ENCODE results near the gene TPRG1. TPM values are rescaled to one million over a fixed set of nuclear protein-coding genes. Genes with fewer than 3 reads are reported as not detected.

Gene TPRG1
- total and polyA plus RNA-seq, 5 donors: 2.1 to 5.2 (median 5.0) TPM

DNA sequence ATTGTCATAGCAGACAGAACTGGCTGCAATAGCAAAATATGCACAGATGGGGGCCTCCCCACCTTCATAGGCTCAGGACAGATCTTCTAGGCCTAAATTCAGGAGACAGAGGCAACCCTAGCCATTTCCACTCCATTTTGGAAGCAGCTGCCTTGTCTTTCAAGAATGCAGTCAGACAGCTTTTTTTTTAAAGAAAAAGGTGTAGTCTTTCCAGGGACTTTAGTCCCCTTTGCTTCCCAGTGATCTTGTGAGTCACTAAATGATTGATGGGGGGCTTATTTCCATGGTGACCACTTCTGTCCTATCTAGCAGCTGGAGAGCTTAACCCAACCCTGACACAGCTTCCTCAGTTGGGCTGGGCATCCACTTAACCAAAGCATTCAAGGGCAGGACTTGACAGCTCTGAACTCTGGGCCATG lies 165.9 kb downstream of the TPRG1 start:
- DNase-seq: no peak
- H3K27me3 ChIP-seq (ENCODE audit: control insufficient read depth, insufficient read depth): no peaks in the 10 kb centered on the region
- intact Hi-C loops (cut with DNase I): no loop called here
- no peaks in the 10 kb centered on the region for H3K9me3 ChIP-seq (ENCODE audit: control insufficient read depth, low read length)
- no peak overlapping the region for H3K4me3 ChIP-seq (ENCODE audit: low read length)
- no peaks in the 10 kb centered on the region for H3K4me1 ChIP-seq (ENCODE audit: control insufficient read depth, insufficient read depth, low read length)
- ATAC-seq: no peak
- no peak overlapping the region for H3K27ac ChIP-seq (ENCODE audit: low read length)

DNA sequence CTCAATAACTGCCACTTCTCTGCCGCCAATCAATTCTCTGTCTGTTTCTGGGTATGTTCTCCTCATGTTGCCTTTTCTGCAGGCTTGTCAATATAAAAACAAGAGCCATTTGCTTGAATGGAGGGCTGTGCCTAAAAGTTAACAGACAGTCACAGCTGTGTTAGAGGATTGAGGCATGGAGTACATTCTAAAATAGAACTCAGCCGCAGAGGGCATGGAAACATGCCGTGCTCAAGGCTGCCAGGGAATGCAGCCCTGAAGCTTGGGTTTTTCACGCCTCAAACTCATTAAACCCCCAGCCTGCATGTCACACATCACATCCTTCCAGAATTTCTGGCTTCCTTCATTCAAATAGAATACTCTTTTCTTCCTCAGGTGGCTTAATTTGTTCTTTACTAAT lies 166.6 kb downstream of the TPRG1 start:
- ATAC-seq (peak; percentile 69 to 87), DNase-seq (peak in 1 of 3 donors; percentile 39)
- Histone ChIP-seq H3K27ac (ENCODE audit: low read length) (no peak overlapping the region), H3K27me3 (ENCODE audit: control insufficient read depth, insufficient read depth) (no peaks in the 10 kb centered on the region), H3K4me1 (ENCODE audit: control insufficient read depth, insufficient read depth, low read length) (no peaks in the 10 kb centered on the region), H3K4me3 (ENCODE audit: low read length) (no peak overlapping the region), H3K9me3 (ENCODE audit: control insufficient read depth, low read length) (no peaks in the 10 kb centered on the region)
- 73% methylated on average over 4 of the region's 4 CpGs for WGBS
- intact Hi-C loops (cut with DNase I): no loop called here

- 94% methylated on average over 5 of the region's 5 CpGs for WGBS
Observed at GRCh38 chr3:189339996-189340395, 168.2 kb downstream of the TPRG1 start.

DNA sequence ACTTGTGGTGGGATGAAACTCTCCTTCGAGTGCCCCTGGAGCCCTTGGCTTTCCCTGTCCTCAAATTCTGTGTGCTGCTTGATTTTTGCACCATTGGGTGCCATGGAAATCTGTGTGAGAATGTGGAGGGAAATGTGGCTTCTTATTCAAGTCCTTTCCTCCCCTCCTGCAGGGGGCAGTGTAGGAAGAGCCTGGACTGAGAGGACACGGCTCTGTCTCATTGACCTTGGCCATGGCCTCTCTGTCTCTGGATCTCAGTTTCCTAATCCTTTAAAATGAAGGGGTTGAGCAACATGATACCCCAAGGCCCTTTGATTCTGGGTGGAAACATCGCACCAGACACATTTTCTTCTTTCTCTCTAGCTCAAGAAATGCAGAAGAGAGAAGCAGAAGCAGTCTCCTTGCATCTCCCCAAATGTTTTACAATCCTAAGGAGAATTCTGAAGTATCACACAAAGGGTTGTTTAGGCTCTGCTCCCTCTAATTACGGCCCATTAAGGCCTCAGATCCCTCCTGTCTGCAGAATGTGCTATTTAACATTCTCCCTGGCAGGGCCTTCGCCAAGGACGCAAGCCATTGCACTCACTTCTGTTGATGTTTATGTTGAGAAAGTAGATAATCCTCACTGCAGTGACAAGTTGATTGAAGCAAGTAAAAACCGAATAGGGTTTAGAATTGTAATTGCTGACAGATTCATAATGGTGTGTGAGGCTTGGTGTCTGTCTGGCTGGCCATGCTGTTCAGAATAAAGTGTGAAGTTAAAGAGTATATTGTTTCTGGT lies 169.1 kb downstream of the TPRG1 start:
- H3K27me3 ChIP-seq (ENCODE audit: control insufficient read depth, insufficient read depth): no peaks in the 10 kb centered on the region
- H3K27ac ChIP-seq (ENCODE audit: low read length): no peak overlapping the region
- no peak overlapping the region for H3K4me3 ChIP-seq (ENCODE audit: low read length)
- DNase-seq (no peak), ATAC-seq (no peak)
- 68% methylated on average over 7 of the region's 7 CpGs for WGBS
- no peaks in the 10 kb centered on the region for H3K9me3 ChIP-seq (ENCODE audit: control insufficient read depth, low read length)
- no peaks in the 10 kb centered on the region for H3K4me1 ChIP-seq (ENCODE audit: control insufficient read depth, insufficient read depth, low read length)
- intact Hi-C loops (cut with DNase I): no loop called here

More at GRCh38 chr3:189339996-189340395, 168.2 kb downstream of the TPRG1 start:
- no peaks in the 10 kb centered on the region for H3K9me3 ChIP-seq (ENCODE audit: control insufficient read depth, low read length)
- intact Hi-C loops (cut with DNase I): no loop called here
- no peak overlapping the region for H3K27ac ChIP-seq (ENCODE audit: low read length)
- ATAC-seq (no peak), DNase-seq (no peak)
- H3K4me1 ChIP-seq (ENCODE audit: control insufficient read depth, insufficient read depth, low read length): no peaks in the 10 kb centered on the region
- H3K27me3 ChIP-seq (ENCODE audit: control insufficient read depth, insufficient read depth): no peaks in the 10 kb centered on the region
- no peak overlapping the region for H3K4me3 ChIP-seq (ENCODE audit: low read length)

GRCh38 chr3:189342811-189343210 lies 171.0 kb downstream of the TPRG1 start:
- Histone ChIP-seq H3K27ac (ENCODE audit: low read length) (no peak overlapping the region), H3K27me3 (ENCODE audit: control insufficient read depth, insufficient read depth) (no peaks in the 10 kb centered on the region), H3K9me3 (ENCODE audit: control insufficient read depth, low read length) (no peaks in the 10 kb centered on the region), H3K4me3 (ENCODE audit: low read length) (no peak overlapping the region), H3K4me1 (ENCODE audit: control insufficient read depth, insufficient read depth, low read length) (no peaks in the 10 kb centered on the region)
- DNase-seq: no peak
- intact Hi-C loops (cut with DNase I): no loop called here
- WGBS: 72% methylated on average over 1 of the region's 1 CpG
- no peak for ATAC-seq

DNA sequence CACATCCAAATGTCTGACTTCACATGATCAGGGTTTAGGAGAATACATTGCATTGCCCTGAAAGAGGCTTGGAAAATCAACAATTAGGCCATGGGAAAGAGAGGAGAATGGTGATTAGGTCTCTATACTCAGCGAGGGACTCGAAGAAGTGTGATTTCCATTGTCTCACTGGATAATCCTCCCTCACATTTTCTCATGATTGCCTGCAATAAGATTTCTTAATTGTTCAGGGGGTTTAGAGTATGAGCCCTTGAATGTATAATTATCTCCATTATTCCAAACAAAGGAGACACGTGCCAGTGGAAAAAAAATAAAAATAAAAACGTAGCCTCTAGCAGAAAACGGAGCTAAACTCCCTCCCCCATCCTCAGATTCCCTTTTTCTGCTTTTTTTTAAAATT lies 173.2 kb downstream of the TPRG1 start:
- Histone ChIP-seq H3K4me3 (ENCODE audit: low read length) (no peak overlapping the region), H3K27me3 (ENCODE audit: control insufficient read depth, insufficient read depth) (no peaks in the 10 kb centered on the region), H3K27ac (ENCODE audit: low read length) (no peak overlapping the region), H3K9me3 (ENCODE audit: control insufficient read depth, low read length) (no peaks in the 10 kb centered on the region), H3K4me1 (ENCODE audit: control insufficient read depth, insufficient read depth, low read length) (no peaks in the 10 kb centered on the region)
- no peak for DNase-seq
- intact Hi-C loops (cut with DNase I): no loop called here
- no peak for ATAC-seq
- 70% methylated on average over 5 of the region's 5 CpGs for WGBS

- Histone ChIP-seq H3K9me3 (ENCODE audit: control insufficient read depth, low read length) (no peaks in the 10 kb centered on the region), H3K27me3 (ENCODE audit: control insufficient read depth, insufficient read depth) (no peaks in the 10 kb centered on the region), H3K4me3 (ENCODE audit: low read length) (no peak overlapping the region), H3K27ac (ENCODE audit: low read length) (no peak overlapping the region), H3K4me1 (ENCODE audit: control insufficient read depth, insufficient read depth, low read length) (no peaks in the 10 kb centered on the region)
- ATAC-seq: no peak
- WGBS: 53% methylated on average over 3 of the region's 3 CpGs
- no peak for DNase-seq
- intact Hi-C loops (cut with DNase I): no loop called here
Observed at GRCh38 chr3:189349772-189350171, 178.0 kb downstream of the TPRG1 start.

GRCh38 chr3:189353318-189353965 lies 181.7 kb downstream of the TPRG1 start:
- no peak overlapping the region for H3K27ac ChIP-seq (ENCODE audit: low read length)
- 94% methylated on average over 5 of the region's 5 CpGs for WGBS
- no peaks in the 10 kb centered on the region for H3K9me3 ChIP-seq (ENCODE audit: control insufficient read depth, low read length)
- no peaks in the 10 kb centered on the region for H3K27me3 ChIP-seq (ENCODE audit: control insufficient read depth, insufficient read depth)
- no peaks in the 10 kb centered on the region for H3K4me1 ChIP-seq (ENCODE audit: control insufficient read depth, insufficient read depth, low read length)
- DNase-seq (no peak), ATAC-seq (no peak)
- H3K4me3 ChIP-seq (ENCODE audit: low read length): no peak overlapping the region
- intact Hi-C loops (cut with DNase I): no loop called here

GRCh38 chr3:189353988-189354889 lies 182.5 kb downstream of the TPRG1 start:
- Histone ChIP-seq H3K27me3 (ENCODE audit: control insufficient read depth, insufficient read depth) (no peaks in the 10 kb centered on the region), H3K27ac (ENCODE audit: low read length) (no peak overlapping the region), H3K4me3 (ENCODE audit: low read length) (no peak overlapping the region), H3K4me1 (ENCODE audit: control insufficient read depth, insufficient read depth, low read length) (no peaks in the 10 kb centered on the region), H3K9me3 (ENCODE audit: control insufficient read depth, low read length) (no peaks in the 10 kb centered on the region)
- ATAC-seq (no peak), DNase-seq (no peak)
- WGBS: 80% methylated on average over 6 of the region's 6 CpGs
- intact Hi-C loops (cut with DNase I): no loop called here

- 58% methylated on average over 2 of the region's 2 CpGs for WGBS
- intact Hi-C loops (cut with DNase I): no loop called here
Observed at GRCh38 chr3:189355115-189355480, 183.3 kb downstream of the TPRG1 start.

More at GRCh38 chr3:189355115-189355480, 183.3 kb downstream of the TPRG1 start:
- Histone ChIP-seq H3K9me3 (ENCODE audit: control insufficient read depth, low read length) (no peaks in the 10 kb centered on the region), H3K4me1 (ENCODE audit: control insufficient read depth, insufficient read depth, low read length) (no peaks in the 10 kb centered on the region), H3K27me3 (ENCODE audit: control insufficient read depth, insufficient read depth) (no peaks in the 10 kb centered on the region), H3K27ac (ENCODE audit: low read length) (no peak overlapping the region), H3K4me3 (ENCODE audit: low read length) (no peak overlapping the region)
- no peak for DNase-seq
- ATAC-seq: no peak
